ENCODE data around the gene FAR1. TPM values are rescaled to one million over a fixed set of nuclear protein-coding genes. Genes with fewer than 3 reads are reported as not detected.

FAR1 gene
- total RNA-seq, 3 donors from 2014 or later: 46.5 to 52.4 (median 49.5) TPM

DNA sequence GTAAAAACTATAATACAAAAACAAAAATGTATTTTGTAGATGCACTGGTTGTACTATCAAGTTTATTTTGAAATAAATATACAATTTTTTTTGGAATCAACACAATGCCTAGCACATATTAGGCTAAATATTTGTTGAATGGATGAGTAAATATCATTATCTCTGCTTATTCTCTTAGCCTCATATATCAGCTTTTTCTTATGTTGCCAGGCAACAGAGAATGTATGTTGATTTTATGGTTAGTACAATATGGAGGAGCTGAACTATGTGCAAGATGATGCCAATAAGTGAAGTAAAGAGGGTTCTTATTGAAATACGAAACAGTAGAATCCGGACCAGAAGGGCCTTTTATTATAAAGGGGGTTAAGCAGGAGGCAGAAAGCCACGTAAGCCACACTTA is 94.9 kb downstream of the FAR1 start:
- H3K27me3 Mint-ChIP-seq (ENCODE audit: low read depth): peaks cover 3% of the 10 kb centered on the region
- H3K4me1 Mint-ChIP-seq (ENCODE audit: low read depth): no peaks in the 10 kb centered on the region
- H3K36me3 Mint-ChIP-seq (ENCODE audit: insufficient read depth): no peaks in the 10 kb centered on the region
- H3K9me3 Mint-ChIP-seq: no peaks in the 10 kb centered on the region
- no peak overlapping the region for H3K4me3 Mint-ChIP-seq
- no peak for ATAC-seq
- no peak for DNase-seq

DNA sequence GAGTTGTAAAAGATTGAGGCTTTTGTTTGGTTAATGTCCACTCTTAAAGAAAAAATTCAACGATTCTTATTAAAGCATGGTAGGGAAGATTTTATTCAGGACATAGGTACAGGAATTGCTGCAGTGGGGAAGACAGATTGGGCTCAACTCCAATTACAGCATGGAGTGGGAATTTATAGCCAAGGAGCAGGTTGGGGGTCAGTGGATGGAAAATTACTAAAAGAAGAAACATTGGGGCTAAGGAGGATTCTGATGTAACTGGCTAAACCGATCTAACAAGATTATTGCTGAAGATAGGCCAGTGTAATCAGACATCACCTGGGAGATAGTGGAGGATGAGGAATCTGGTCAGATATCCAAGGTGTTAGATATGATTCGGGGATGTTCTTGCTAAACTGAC is 97.4 kb downstream of the FAR1 start:
- peaks cover 2% of the 10 kb centered on the region for H3K27me3 Mint-ChIP-seq (ENCODE audit: low read depth)
- no peaks in the 10 kb centered on the region for H3K36me3 Mint-ChIP-seq (ENCODE audit: insufficient read depth)
- no peaks in the 10 kb centered on the region for H3K9me3 Mint-ChIP-seq
- H3K4me3 Mint-ChIP-seq: no peak overlapping the region
- no peak for DNase-seq
- no peaks in the 10 kb centered on the region for H3K4me1 Mint-ChIP-seq (ENCODE audit: low read depth)
- no peak for ATAC-seq

DNA sequence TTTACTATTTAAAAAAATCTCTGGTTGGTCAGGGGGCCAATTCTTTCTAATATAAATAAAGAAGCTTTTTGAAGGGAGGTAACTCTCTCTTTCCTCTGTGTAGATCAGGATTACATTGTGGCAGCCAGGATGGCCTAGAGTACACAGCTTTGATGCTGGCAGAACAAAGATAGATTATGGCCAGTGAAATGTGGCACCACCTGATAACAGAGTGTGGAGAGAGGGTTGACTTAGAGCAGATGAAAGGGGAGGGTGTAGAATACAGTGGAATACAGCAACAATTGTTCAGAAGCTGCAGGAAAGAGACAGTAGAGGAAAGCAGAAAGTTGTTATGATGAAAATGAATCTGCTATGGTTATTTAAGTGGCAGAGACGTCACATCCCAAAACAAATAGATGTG is 99.0 kb downstream of the FAR1 start:
- no peak for ATAC-seq
- Mint-ChIP-seq H3K4me3 (no peak overlapping the region), H3K36me3 (ENCODE audit: insufficient read depth) (no peaks in the 10 kb centered on the region)

DNA sequence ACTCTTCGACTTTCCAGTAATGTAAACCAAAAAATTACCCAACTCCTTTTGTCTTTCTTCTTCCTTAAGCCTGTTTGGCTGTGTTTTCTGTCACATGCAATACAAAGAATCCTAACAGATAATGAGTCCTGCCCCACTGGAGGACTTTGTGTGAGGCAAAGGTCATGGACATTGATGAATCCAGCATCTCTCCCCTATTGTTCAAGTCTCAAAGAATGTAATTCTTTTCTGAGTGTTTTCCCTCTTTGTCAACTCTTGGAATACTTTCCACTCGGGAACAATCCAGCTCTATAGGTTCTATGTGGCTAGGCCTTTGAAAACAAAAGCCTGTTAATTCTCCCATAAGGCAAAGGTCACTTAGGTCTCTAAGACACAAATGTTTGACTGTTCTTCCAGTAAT is 100.7 kb downstream of the FAR1 start:
- ATAC-seq (no peak), DNase-seq (no peak)
- H3K9me3 Mint-ChIP-seq: no peaks in the 10 kb centered on the region
- no peaks in the 10 kb centered on the region for H3K36me3 Mint-ChIP-seq (ENCODE audit: insufficient read depth)
- no peaks in the 10 kb centered on the region for H3K4me1 Mint-ChIP-seq (ENCODE audit: low read depth)
- peaks cover 8% of the 10 kb centered on the region for H3K27me3 Mint-ChIP-seq (ENCODE audit: low read depth)
- H3K4me3 Mint-ChIP-seq: no peak overlapping the region

More for the DNA sequence above, 99.0 kb downstream of the FAR1 start:
- DNase-seq: no peak
- no peaks in the 10 kb centered on the region for H3K4me1 Mint-ChIP-seq (ENCODE audit: low read depth)
- peaks cover 2% of the 10 kb centered on the region for H3K27me3 Mint-ChIP-seq (ENCODE audit: low read depth)
- no peaks in the 10 kb centered on the region for H3K9me3 Mint-ChIP-seq

DNA sequence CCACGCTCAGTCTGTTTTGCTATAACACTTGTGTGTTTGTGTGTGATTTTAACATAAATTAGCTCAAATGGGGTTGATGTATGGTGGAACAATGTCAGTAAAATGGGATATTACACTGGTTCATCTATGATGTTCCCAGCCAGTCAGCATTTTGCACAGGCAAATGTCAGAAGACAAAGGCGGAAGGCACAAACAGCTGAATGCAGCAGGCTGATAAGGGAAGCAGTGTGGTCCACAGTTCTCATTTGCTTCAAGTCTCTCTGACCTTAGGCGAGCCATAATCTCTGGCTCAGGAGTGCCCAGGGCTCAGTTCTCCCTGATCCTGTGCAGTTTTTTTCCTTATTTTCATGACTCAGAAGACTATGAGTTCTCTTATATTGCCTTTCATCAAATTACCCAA is 102.7 kb downstream of the FAR1 start:
- no peaks in the 10 kb centered on the region for H3K9me3 Mint-ChIP-seq
- no peaks in the 10 kb centered on the region for H3K36me3 Mint-ChIP-seq (ENCODE audit: insufficient read depth)

DNA sequence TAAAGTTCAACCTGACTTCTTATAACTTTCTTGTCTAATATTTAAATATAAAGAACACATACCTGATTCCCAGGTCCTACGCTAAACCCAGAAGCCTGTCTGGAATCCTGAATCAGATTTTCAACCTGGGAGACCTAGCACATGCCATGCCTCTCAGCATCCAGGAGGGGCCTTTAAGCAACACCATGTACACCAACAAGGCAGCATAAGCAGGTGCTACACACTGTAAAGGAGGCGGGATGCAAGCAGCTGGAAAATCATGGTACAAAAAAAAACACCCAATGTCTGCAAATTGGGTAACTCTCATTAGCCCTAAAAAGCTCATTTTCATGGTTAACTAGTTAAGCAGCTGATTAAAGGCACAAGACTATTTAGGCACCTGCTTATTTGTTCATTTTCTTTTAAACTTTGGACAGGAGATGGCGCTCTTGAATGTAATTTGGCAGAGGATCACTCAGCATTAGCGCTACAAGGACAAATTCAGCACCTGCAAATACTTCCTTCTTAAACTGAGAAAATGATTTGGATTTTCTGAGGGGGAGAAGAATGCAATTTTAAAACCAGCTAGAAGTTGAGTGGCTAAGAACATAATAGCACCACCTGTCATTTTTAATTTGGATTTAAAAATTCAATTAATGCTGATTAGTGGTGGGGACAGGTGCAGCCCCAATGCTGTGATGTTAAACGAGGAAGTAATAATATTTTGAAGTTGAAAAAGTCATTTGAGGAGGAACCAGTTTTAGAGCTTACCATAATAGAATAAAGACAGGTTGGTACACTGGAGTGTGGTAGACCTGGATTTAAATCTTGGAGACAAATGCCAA is 104.0 kb downstream of the FAR1 start:
- Mint-ChIP-seq H3K36me3 (ENCODE audit: insufficient read depth) (no peaks in the 10 kb centered on the region), H3K9me3 (no peaks in the 10 kb centered on the region), H3K27me3 (ENCODE audit: low read depth) (peaks cover 7% of the 10 kb centered on the region), H3K4me1 (ENCODE audit: low read depth) (peaks cover 6% of the 10 kb centered on the region), H3K4me3 (no peak overlapping the region)
- no peak for DNase-seq
- peak; percentile 56 to 58 for ATAC-seq

More for the DNA sequence above, 102.7 kb downstream of the FAR1 start:
- H3K4me1 Mint-ChIP-seq (ENCODE audit: low read depth): peaks cover 2% of the 10 kb centered on the region
- ATAC-seq (no peak), DNase-seq (no peak)
- H3K27me3 Mint-ChIP-seq (ENCODE audit: low read depth): peaks cover 7% of the 10 kb centered on the region
- H3K4me3 Mint-ChIP-seq: no peak overlapping the region

DNA sequence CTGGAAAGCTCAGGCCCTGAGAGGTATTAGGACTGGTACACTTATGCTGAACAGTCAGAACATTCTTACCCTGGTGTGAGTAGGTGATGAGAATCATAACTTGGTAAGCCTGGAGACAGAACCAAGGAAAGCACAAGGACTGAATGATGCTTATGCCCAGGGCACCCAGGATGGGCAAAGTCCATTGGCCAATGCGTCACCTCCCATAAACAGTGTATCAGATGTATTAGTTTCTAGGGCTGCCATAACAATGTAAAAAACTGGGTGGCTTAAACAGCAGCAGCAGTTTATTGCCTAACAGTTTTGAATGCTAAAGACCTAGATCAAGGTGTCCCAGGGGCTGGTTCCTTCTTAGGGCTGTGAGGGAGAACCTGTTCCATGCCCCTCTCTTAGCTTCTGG is 107.0 kb downstream of the FAR1 start:
- no peak for ATAC-seq
- Mint-ChIP-seq H3K4me3 (no peak overlapping the region), H3K27me3 (ENCODE audit: low read depth) (peaks cover 7% of the 10 kb centered on the region)

DNA sequence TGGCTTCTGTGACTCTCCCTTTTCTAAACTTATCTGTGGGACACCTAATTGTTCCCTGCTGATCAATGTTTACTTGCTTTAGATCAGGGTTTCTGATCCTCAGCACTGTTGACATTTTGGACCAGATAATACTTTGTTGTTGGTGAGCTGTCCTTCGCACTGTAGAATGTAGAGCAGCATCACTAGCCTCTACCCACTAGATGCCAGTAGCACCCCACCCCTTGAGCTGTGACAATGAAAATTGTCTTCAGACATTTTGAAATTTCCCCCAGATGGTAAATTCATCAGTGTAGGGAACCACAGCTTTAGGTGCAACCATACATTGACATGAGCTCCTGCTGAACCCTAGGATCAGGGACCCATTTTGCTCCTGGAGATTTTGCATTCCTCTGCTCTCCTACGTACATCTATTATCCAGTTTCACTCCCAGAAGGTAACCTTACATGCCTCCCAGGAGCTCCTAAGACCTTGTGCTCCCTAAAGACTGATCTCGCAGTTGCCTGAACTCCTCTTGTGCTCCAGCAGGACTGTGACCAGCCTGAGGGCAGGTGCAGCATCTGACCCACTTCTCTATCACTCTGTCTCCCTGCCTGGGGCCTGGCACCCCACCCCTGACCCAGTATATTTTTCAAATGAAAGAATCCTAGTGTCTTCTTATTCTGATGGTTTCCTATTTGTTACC is 107.8 kb downstream of the FAR1 start:
- peak; percentile 26 for DNase-seq
- H3K36me3 Mint-ChIP-seq (ENCODE audit: insufficient read depth): no peaks in the 10 kb centered on the region
- peaks cover 7% of the 10 kb centered on the region for H3K27me3 Mint-ChIP-seq (ENCODE audit: low read depth)
- H3K4me3 Mint-ChIP-seq: no peak overlapping the region
- peak; percentile 46 to 51 for ATAC-seq
- peaks cover 8% of the 10 kb centered on the region for H3K4me1 Mint-ChIP-seq (ENCODE audit: low read depth)
- no peaks in the 10 kb centered on the region for H3K9me3 Mint-ChIP-seq

More for the DNA sequence above, 107.0 kb downstream of the FAR1 start:
- no peaks in the 10 kb centered on the region for H3K36me3 Mint-ChIP-seq (ENCODE audit: insufficient read depth)
- DNase-seq: no peak
- H3K4me1 Mint-ChIP-seq (ENCODE audit: low read depth): peaks cover 8% of the 10 kb centered on the region
- H3K9me3 Mint-ChIP-seq: no peaks in the 10 kb centered on the region

DNA sequence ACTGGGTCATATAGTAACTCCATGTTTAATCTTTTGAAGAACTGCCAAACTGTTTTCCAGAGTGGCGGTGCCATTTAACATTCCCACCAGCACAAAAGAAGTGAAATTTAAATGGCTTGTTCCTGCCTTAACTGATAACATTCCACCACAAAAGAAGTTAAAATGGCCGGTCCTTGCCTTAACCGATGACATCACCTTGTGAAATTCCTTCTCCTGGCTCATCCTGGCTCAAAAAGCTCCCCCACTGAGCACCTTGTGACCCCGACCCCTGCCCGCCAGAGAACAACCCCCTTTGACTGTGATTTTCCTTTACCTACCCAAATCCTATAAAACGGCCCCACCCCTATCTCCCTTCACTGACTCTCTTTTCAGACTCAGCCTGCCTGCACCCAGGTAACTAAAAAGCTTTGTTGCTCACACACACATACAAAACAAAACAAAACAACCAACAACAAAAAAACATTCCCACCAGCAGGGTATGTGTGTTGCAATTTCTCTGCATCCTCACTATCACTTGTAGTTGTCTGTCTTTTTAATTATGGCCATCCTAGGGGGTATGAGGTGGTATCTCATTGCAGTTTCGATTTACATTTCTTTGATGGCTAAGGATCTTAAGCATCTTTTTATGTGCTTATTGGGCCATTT is 109.0 kb downstream of the FAR1 start:
- no peak for ATAC-seq
- H3K27me3 Mint-ChIP-seq (ENCODE audit: low read depth): peaks cover 6% of the 10 kb centered on the region
- peaks cover 8% of the 10 kb centered on the region for H3K4me1 Mint-ChIP-seq (ENCODE audit: low read depth)
- no peak overlapping the region for H3K4me3 Mint-ChIP-seq
- H3K36me3 Mint-ChIP-seq (ENCODE audit: insufficient read depth): no peaks in the 10 kb centered on the region
- DNase-seq: no peak
- no peaks in the 10 kb centered on the region for H3K9me3 Mint-ChIP-seq

DNA sequence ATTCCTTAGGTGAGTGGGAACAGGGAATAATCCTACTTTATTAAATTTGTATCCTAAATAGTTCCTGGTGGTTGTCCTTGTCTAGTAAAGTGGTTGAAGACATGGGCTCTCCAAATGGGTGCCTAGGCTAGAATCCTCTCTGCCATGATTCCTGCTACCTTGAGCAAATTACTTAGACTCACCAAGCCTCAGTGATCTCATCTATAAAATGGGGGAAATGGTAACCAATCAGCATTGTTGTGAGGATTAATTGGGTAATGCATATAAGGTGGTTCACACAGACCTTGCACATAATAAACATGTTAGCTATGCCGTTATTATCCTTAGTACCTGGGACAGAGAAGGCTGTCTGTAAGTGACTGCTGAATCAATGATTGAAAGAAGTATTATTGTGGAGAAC is 109.9 kb downstream of the FAR1 start:
- Mint-ChIP-seq H3K4me3 (no peak overlapping the region), H3K9me3 (no peaks in the 10 kb centered on the region), H3K4me1 (ENCODE audit: low read depth) (peaks cover 8% of the 10 kb centered on the region), H3K27me3 (ENCODE audit: low read depth) (peaks cover 2% of the 10 kb centered on the region), H3K36me3 (ENCODE audit: insufficient read depth) (no peaks in the 10 kb centered on the region)
- ATAC-seq (no peak), DNase-seq (no peak)

DNA sequence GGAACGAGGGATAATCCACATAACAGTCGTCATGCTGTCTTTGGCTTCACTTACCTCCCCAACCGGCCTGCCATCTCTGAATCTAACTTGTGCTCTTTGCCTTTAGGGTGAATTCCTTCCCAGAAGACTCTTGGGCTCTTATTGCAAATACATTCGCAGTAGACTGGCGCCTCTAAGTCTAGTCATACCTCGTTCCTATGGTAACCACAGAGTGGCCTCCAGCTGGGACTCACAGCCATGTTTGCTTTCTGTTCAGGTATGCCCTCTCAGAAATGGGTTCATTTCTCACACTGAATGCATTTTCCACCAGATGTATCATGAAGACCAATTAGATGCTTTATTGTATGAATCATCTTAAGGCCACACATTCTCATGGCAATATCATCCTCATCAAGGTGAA is 112.7 kb downstream of the FAR1 start:
- DNase-seq (no peak), ATAC-seq (no peak)
- peaks cover 5% of the 10 kb centered on the region for H3K4me1 Mint-ChIP-seq (ENCODE audit: low read depth)
- H3K36me3 Mint-ChIP-seq (ENCODE audit: insufficient read depth): no peaks in the 10 kb centered on the region
- no peaks in the 10 kb centered on the region for H3K9me3 Mint-ChIP-seq
- no peaks in the 10 kb centered on the region for H3K27me3 Mint-ChIP-seq (ENCODE audit: low read depth)
- H3K4me3 Mint-ChIP-seq: no peak overlapping the region

Other genes starting within 250 kb of the FAR1 start
- gene BTBD10, start 205.4 kb upstream of the FAR1 start, total RNA-seq: 10 to 100 TPM; 18.3 to 22.2 (median 20.0) TPM
- not detected for gene PTH, start 172.7 kb upstream of the FAR1 start, total RNA-seq

Measured in activated T-cell treated with anti-CD3 and anti-CD28 coated beads, Interleukin-2, amount 50 U/mL, for 4 hours (primary cell).